Adrenal gland (tissue), 5 donors: Measurements from ENCODE around the gene PI4K2A.

Source experiments
- POLR2A ChIP-seq, 2 donors: fragments of 450-650 bp; IDR thresholded peaks; one replicate each; pipeline ENCODE4 v1.6.1; 2017; ENCODE audit warnings: antibody characterized with exemption in 2 of 2, mild to moderate bottlenecking in 2 of 2, moderate library complexity in 1 of 2
- TF ChIP-seq, protein P1 (sequence below), 6 experiments: fragments of 450-650 bp in 4 of 6; fragments of 200-600 bp in 2 of 6; sonication (generic) in 1 of 6; IDR thresholded peaks; 1 replicate in 5 of 6; 2 replicates in 1 of 6; pipeline versions ENCODE4 v1.5.1 to v1.8.0; 2016 to 2021; ENCODE audit warnings: antibody characterized with exemption in 6 of 6, mild to moderate bottlenecking in 2 of 6, moderate library complexity in 1 of 6
- donor health status: DM: no; HTN: no; CAD: no.

DNA sequence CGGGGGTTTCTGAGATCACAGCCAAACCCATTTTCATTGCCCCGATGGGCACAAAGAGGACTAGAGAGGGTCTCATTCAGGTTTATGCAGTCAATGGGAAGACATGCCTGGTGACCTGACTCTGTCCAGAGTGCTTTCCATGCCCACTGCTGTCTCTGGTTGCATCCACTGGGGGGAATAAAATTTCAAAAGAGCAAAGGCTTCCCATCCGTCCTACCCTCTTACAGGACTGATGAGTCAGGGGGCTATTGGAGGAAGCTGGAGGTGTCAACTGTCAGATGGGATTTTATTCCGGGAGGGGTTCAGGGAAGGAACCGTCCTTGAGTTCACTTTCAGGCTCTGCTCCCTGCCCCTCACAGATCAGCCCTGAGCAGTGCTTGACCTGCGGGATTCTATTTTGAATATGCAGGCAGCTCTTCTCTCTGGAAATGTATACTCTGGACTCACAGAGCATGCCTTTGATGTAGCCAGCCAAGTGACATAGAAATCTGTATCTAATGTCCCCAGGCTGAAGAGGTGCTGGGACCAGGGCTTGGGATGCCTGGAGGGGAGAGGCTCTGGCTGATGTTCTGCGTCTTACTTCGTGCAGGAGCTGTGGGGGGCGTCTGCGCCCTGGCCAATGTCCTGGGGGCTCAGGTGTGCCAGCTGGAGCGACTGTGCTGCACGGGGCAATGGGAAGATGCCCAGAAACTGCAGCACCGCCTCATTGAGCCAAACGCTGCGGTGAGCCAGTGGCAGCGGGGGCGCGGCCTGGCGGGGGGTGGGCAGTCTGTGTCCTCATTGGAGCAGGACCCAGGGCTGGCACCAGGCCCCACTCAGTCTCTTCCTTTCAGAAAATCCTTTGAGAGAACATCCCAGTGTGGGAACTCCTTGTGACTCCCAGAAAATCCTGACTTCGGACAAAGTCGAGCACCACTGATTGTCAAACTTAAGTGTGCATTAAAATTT, 38.9 kb upstream of the PI4K2A start:
- TF ChIP-seq, protein P1, sequence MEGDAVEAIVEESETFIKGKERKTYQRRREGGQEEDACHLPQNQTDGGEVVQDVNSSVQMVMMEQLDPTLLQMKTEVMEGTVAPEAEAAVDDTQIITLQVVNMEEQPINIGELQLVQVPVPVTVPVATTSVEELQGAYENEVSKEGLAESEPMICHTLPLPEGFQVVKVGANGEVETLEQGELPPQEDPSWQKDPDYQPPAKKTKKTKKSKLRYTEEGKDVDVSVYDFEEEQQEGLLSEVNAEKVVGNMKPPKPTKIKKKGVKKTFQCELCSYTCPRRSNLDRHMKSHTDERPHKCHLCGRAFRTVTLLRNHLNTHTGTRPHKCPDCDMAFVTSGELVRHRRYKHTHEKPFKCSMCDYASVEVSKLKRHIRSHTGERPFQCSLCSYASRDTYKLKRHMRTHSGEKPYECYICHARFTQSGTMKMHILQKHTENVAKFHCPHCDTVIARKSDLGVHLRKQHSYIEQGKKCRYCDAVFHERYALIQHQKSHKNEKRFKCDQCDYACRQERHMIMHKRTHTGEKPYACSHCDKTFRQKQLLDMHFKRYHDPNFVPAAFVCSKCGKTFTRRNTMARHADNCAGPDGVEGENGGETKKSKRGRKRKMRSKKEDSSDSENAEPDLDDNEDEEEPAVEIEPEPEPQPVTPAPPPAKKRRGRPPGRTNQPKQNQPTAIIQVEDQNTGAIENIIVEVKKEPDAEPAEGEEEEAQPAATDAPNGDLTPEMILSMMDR (IDR thresholded peaks at IDR 0.05), result no peak
- TF ChIP-seq POLR2A (IDR thresholded peaks at IDR 0.05), result no peak
